CD4-positive, alpha-beta T cell treated with Interleukin-6 for 4 hours (primary cell): ENCODE measurements around the gene AUP1.

Experiments
- DNase-seq: peaks from one replicate; pipeline ENCODE4 v3.0.0-alpha.2; 2020; ENCODE audit warnings: mixed read lengths

Gene AUP1

GRCh38 chr2:74556159-74556558 lies 26.7 kb upstream of the AUP1 start:
- no peak for DNase-seq

DNA sequence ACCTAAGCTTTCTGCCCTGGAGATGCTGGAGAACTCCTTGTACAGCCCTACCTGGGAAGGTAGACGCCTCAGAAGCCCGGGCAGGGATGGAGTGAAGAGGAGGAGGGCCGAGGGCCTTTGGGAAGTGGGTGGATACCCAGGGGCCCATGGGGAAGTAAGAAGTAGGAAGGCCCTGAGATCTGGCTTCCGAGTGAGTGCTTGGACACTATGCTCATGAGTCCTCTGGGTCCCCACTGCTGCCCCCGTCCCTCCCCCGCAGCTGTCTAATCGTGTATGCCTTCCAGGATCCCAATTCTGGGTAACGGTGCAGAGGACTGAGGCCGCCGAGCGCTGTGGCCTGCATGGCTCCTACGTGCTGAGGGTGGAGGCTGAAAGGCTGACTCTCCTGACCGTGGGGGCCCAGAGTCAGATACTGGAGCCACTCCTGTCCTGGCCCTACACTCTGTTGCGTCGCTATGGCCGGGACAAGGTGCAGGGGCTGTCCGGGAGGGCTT lies 26.2 kb upstream of the AUP1 start:
- no peak for DNase-seq

DNA sequence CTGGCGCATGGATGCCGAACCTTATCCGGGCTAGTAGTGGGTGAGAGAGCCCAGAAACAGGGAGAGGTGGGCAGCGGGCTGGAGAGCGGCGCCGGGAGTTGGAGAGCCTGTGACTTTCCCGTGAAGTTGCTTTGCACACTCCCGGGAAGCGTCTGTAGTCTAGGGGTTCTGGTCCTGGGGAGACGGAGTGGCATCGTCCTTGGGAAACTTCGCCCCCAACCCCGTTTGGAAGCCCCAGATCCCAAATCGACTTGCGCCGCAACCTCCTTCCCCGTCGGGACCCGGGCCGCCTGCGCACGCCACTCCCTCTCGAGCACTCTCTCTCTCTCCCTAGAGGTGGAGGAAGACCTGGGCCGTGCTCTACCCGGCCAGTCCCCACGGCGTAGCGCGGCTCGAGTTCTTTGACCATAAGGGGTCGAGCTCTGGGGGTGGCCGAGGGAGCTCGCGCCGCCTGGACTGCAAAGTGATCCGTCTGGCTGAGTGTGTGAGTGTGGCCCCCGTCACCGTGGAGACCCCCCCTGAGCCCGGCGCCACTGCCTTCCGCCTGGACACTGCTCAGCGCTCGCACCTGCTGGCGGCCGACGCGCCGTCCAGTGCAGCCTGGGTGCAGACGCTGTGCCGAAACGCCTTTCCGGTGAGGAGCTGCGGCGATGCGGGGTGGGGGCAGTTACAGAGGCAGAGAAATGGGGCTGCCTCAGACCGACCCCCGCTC lies 25.5 kb upstream of the AUP1 start:
- DNase-seq = peak; percentile 61

DNA sequence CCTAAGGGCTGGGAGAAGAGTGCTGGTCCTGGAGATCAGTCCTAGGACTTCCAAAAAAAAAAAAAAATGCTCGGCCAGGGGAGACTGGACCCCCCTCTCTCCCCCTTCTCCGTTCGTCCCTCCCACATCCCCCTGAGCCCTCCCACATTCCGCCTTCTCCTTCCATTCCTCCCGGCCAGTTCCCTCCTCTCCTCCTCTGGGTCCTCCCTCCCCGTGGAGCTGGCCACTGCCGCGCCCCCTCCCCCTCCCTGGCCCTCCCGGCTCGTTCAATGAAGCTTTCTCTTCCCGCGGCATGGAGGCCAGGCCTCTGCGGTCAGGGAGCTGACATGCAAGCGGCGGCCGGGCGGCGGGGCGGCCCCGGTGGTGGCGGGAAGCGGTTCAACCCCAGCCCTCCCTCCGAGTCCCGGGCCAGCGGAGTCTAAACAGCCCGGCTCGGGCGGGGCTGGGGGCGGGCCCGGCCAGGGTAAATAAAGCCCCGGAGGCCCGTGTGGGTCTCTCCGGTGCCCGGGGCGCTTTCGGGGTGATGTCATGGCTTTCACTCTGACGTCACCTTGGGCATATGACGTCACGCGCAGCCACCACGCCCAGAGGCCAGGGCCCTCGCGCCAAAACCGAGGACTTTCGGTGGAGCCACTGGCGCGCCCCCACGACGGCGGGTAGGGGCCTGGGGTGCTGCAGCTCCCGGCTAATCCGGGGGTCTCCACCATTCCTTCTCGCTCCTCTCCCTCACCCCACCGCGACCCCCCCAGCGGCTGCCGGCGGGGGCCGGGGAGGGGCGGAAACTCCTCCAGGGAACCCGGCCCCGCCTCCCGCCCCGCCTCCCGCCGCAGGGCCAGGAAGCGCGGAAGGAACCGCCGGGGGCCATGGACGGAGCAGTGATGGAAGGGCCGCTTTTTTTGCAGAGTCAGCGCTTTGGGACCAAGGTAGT lies 24.6 kb upstream of the AUP1 start, which contains the start of the genes DOK1 and LOXL3:
Gene DOK1, plus strand, starts transcription at position 829 of the 928 bp plus-strand sequence. Its CDS starts 35 bp downstream, at position 864.
Gene LOXL3, minus strand, starts transcription at position 51 of the 928 bp plus-strand sequence. CDS start 1,308 bp downstream, outside the sequence.
- DNase-seq = peak; percentile 89

GRCh38 chr2:74552914-74553811 lies 23.7 kb upstream of the AUP1 start:
- DNase-seq = no peak

- DNase-seq = no peak
These were observed 22.7 kb upstream of the AUP1 start for GRCh38 chr2:74551942-74552913.

DNA sequence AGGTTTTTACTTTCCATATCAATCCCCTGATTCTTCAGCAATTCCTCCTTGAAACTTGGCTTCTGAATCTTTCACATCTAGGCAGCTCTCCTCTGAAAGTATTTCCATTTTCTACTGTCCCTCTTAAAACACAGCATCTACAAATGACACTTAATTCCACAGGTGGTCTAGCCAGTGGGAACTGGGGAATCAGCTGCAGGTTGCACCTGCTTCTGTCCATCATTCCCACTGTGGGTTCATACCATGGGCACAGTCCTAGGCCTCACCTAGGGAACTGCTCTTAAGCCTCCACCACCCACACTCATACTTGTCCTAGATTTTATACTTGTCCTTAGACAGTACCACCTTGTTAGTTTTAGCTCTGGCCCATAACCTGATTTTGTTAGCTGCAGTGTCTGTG lies 22.0 kb upstream of the AUP1 start:
- no peak for DNase-seq

DNA sequence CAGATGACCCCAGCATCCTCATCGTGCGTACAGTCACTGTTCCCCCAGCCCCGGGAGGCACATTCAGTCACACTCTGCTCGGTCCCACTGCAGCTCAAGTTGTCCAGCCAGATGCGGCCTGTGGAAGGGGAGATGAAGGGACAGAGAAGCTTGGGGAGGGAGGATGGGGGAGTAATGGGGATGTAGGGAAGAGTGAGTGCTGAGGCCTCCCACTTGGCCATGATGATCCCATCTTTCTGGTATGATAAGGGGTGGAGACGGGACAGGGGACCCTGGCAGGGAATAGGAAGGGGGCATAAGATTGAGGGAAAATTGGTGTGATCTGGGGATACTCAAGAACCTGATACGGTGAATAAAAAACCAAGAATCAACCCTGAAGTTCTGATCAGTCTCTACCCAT lies 20.7 kb upstream of the AUP1 start:
- DNase-seq = no peak

DNA sequence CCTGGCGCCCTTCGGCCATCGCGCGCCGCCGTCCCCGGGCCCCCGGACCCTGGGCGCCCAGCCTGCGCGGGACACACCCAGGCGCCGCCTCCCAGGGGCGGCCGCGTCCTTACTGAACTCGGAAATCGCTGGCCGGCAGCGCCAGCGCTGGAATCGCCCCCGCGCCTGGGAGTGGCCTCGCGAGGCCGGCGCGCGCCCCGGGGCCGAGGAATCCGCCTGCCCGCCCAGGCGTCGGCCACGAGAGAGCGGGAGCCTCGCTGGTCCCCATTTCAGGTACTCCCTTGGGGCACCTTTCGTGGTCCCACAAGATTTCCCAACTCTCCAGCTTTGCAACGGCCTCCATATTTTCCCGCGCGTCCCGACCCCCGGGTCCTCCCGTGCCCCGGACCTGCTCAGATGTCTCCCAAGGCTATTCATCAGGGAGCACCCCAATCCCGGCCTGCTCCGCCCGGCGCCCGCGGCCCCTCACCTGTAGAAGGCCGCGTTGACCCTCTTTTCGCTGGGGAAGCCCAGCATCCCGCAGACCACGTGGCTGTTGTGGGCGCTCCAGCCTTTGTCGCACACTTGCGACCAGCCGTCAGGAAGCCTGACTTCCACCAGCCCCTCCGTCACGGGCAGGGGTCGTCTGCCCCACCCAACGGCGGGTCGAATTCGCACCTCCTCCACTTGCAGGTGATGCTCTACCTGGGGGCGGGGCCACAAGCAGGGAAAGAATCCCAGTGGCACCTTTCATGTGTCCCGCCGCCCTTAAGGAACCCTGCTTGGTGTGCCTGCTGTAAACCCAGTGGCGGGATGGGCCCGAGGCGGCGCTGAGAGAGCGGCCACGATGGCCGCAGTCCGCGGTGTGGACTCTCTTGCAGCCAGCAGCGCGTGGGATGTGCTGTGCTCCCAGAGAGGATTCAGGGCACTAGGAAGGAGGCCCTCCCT lies 19.7 kb upstream of the AUP1 start:
- no peak for DNase-seq

- no peak for DNase-seq
These were observed 18.9 kb upstream of the AUP1 start for GRCh38 chr2:74548285-74548899.

GRCh38 chr2:74546004-74546403 lies 16.5 kb upstream of the AUP1 start:
- no peak for DNase-seq

DNA sequence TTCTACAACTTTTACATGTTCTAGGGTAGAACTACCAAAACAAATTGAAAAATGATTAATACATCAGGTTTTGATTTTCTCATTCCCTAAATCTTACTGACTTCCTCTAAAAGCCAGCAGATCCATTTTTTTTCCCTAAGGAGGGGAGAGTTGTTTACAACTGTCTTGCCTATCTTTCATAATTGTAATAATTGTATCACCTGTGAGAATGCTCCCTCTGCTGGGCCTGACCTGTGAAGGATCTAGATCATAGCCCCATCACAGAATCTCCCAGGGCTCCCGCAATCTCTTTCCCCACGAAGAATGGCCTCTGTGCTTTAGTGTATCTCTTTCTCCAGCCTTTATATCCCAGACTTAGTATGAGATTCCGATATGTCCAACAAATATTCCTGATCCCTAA lies 15.1 kb upstream of the AUP1 start:
- DNase-seq = peak; percentile 38

GRCh38 chr2:74542978-74543377 lies 13.5 kb upstream of the AUP1 start:
- DNase-seq = no peak

DNA sequence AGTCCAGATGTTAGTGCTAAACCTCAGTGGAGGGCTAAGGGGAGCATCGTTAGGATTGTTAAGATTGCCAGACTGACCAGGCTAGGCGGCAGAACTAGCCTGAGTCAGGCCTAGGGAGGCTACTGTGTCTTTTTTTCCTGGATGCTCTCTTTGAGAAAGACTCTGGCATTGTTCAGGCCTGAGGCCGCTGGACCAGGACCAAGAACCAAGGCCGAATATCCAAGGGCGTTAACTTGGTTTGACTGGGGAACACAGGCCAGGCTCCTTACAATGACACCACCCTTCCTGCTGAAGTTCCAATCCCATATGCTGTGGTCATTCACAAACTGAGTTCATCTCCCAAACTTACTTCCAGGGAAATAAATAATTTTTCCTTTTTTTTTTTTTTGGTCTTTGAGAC lies 10.8 kb upstream of the AUP1 start:
- DNase-seq = no peak

GRCh38 chr2:74538881-74539339 lies 9.4 kb upstream of the AUP1 start:
- DNase-seq = no peak

GRCh38 chr2:74537140-74537539 lies 7.6 kb upstream of the AUP1 start:
- DNase-seq = no peak

- no peak for DNase-seq
These were observed 6.9 kb upstream of the AUP1 start for GRCh38 chr2:74536166-74536950.

DNA sequence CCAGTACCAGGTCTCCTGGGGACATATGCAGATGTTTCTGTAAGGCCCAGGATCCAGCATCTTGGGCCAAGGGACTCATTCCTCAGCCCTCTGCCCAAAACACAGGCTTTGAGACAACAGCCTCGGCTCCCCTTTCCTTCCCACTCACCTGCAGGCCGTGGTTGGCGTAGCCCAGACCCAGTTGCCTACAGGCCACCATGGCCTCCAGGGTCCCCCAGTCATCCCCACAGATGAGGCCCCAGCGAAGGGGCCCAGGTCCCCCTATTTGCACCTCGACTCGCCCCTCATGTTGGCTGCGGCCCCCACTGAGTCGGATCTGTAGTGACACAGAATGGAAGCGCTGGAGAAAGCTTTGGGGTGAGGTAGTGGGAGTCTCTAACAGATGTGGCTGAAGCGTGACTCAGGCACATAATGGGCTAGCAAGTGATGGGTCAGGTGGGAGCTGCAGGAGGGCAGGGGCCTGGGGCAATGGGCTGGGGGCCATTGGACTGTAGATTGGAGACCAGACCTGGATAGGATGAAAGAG lies 6.0 kb upstream of the AUP1 start:
- no peak for DNase-seq

DNA sequence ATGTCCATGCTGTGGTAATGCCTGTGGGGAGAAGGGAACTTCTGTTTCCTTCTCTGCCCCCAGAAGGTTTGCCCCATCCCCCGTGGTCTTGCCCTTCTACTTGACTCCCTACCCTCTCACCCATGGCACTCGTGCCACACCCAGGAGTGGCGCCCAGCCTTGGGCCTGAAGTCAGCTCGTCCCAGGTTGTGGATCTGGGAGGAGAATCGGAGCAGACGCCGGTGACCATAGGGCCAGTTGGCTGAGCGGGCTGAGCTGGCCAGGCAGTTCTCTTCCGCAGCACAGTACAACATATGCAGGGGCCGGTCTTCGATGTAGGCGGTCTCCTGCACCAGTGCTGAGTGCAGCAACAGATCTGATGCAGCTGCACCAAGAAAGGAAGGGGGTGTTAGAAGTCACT lies 4.9 kb upstream of the AUP1 start:
- no peak for DNase-seq
